AG08396 (cell line): ENCODE measurements around the gene GABRB2.

Experiments
- DNase-seq: peaks from one replicate; pipeline ENCODE4 v3.0.0; 2012; ENCODE audit warnings: low spot score, mixed read lengths

The GABRB2 gene

GRCh38 chr5:161471211-161471950 lies 75.1 kb downstream of the GABRB2 start:
- DNase-seq, result no peak

GRCh38 chr5:161467703-161468102 lies 78.8 kb downstream of the GABRB2 start:
- DNase-seq, result no peak

- no peak for DNase-seq
Observed at GRCh38 chr5:161460741-161461140, 85.8 kb downstream of the GABRB2 start.

- no peak for DNase-seq
Observed at GRCh38 chr5:161446655-161447054, 99.9 kb downstream of the GABRB2 start.

- DNase-seq, result no peak
Observed at GRCh38 chr5:161442471-161442870, 104.1 kb downstream of the GABRB2 start.

GRCh38 chr5:161432798-161433197 lies 113.7 kb downstream of the GABRB2 start:
- DNase-seq, result no peak

- DNase-seq, result no peak
Observed at GRCh38 chr5:161431963-161432362, 114.6 kb downstream of the GABRB2 start.

- DNase-seq, result no peak
Observed at GRCh38 chr5:161421067-161421466, 125.5 kb downstream of the GABRB2 start.

- no peak for DNase-seq
Observed at GRCh38 chr5:161420521-161420920, 126.0 kb downstream of the GABRB2 start.

- DNase-seq, result no peak
Observed at GRCh38 chr5:161414896-161415295, 131.6 kb downstream of the GABRB2 start.

GRCh38 chr5:161414037-161414436 lies 132.5 kb downstream of the GABRB2 start:
- no peak for DNase-seq

GRCh38 chr5:161412792-161413191 lies 133.7 kb downstream of the GABRB2 start:
- DNase-seq, result no peak

GRCh38 chr5:161411156-161411555 lies 135.4 kb downstream of the GABRB2 start:
- no peak for DNase-seq

GRCh38 chr5:161410640-161411039 lies 135.9 kb downstream of the GABRB2 start:
- DNase-seq, result no peak

- no peak for DNase-seq
Observed at GRCh38 chr5:161409471-161409870, 137.1 kb downstream of the GABRB2 start.

- no peak for DNase-seq
Observed at GRCh38 chr5:161406880-161407279, 139.6 kb downstream of the GABRB2 start.

- DNase-seq, result no peak
Observed at GRCh38 chr5:161403996-161404395, 142.5 kb downstream of the GABRB2 start.

- no peak for DNase-seq
Observed at GRCh38 chr5:161403121-161403520, 143.4 kb downstream of the GABRB2 start.

- no peak for DNase-seq
Observed at GRCh38 chr5:161400583-161400982, 145.9 kb downstream of the GABRB2 start.

- no peak for DNase-seq
Observed at GRCh38 chr5:161399996-161400562, 146.4 kb downstream of the GABRB2 start.

GRCh38 chr5:161397448-161397847 lies 149.1 kb downstream of the GABRB2 start:
- DNase-seq, result no peak

- no peak for DNase-seq
Observed at GRCh38 chr5:161396171-161396570, 150.4 kb downstream of the GABRB2 start.

- DNase-seq, result no peak
Observed at GRCh38 chr5:161391724-161392123, 154.8 kb downstream of the GABRB2 start.

- no peak for DNase-seq
Observed at GRCh38 chr5:161391016-161391415, 155.5 kb downstream of the GABRB2 start.
